ENCODE data around the gene HS1BP3. TPM values are rescaled to one million over a fixed set of nuclear protein-coding genes. Genes with fewer than 3 reads are reported as not detected.

HS1BP3 gene
- total RNA-seq, 1 experiment from 2014 or later: 26.4 TPM

- DNase-seq: no peak
- CTCF ChIA-PET: interaction anchor here (0.7 kb wide), 1 partner anchor 30 kb away, joined by 3 read pairs; no protein-coding TSS in a partner anchor
- intact Hi-C loops (cut with micrococcal nuclease; ENCODE audit: unreplicated experiment): no loop called here
- peaks cover 11% of the 10 kb centered on the region for H3K36me3 Mint-ChIP-seq (ENCODE audit: insufficient read depth, unreplicated experiment)
- no peak overlapping the region for H3K4me3 Mint-ChIP-seq (ENCODE audit: low read depth, unreplicated experiment)
- H3K4me1 Mint-ChIP-seq (ENCODE audit: low read depth, unreplicated experiment): peaks cover 24% of the 10 kb centered on the region
- peak overlapping the region; percentile 2 for H3K27ac Mint-ChIP-seq (ENCODE audit: unreplicated experiment)
- H3K27me3 Mint-ChIP-seq (ENCODE audit: unreplicated experiment): no peaks in the 10 kb centered on the region
- BruUV-seq (replicated peaks): no TSS peak
- no peak for TF ChIP-seq CTCF (IDR thresholded peaks at IDR 0.05; ENCODE audit: unreplicated experiment)
- H3K9me3 Mint-ChIP-seq (ENCODE audit: low read depth, unreplicated experiment): no peaks in the 10 kb centered on the region
Observed at GRCh38 chr2:20577495-20578235, 73.2 kb downstream of the HS1BP3 start.

GRCh38 chr2:20576598-20577115, 74.2 kb downstream of the HS1BP3 start:
- peaks cover 24% of the 10 kb centered on the region for H3K4me1 Mint-ChIP-seq (ENCODE audit: low read depth, unreplicated experiment)
- no peak for DNase-seq
- H3K27ac Mint-ChIP-seq (ENCODE audit: unreplicated experiment): peak overlapping the region; percentile 70
- H3K27me3 Mint-ChIP-seq (ENCODE audit: unreplicated experiment): no peaks in the 10 kb centered on the region
- CTCF ChIA-PET: no interaction called here
- H3K9me3 Mint-ChIP-seq (ENCODE audit: low read depth, unreplicated experiment): no peaks in the 10 kb centered on the region
- no TSS peak for BruUV-seq (replicated peaks)
- peaks cover 11% of the 10 kb centered on the region for H3K36me3 Mint-ChIP-seq (ENCODE audit: insufficient read depth, unreplicated experiment)
- intact Hi-C loops (cut with micrococcal nuclease; ENCODE audit: unreplicated experiment): no loop called here
- no peak overlapping the region for H3K4me3 Mint-ChIP-seq (ENCODE audit: low read depth, unreplicated experiment)
- no peak for TF ChIP-seq CTCF (IDR thresholded peaks at IDR 0.05; ENCODE audit: unreplicated experiment)

- DNase-seq: no peak
- intact Hi-C loops (cut with micrococcal nuclease; ENCODE audit: unreplicated experiment): no loop called here
- peaks cover 24% of the 10 kb centered on the region for H3K4me1 Mint-ChIP-seq (ENCODE audit: low read depth, unreplicated experiment)
- BruUV-seq (replicated peaks): no TSS peak
- CTCF ChIA-PET: interaction anchor here (0.9 kb wide), 1 partner anchor 59 kb away, joined by 3 read pairs; no protein-coding TSS in a partner anchor
- H3K27me3 Mint-ChIP-seq (ENCODE audit: unreplicated experiment): no peaks in the 10 kb centered on the region
- no peak overlapping the region for H3K4me3 Mint-ChIP-seq (ENCODE audit: low read depth, unreplicated experiment)
- peaks cover 11% of the 10 kb centered on the region for H3K36me3 Mint-ChIP-seq (ENCODE audit: insufficient read depth, unreplicated experiment)
- H3K9me3 Mint-ChIP-seq (ENCODE audit: low read depth, unreplicated experiment): no peaks in the 10 kb centered on the region
- TF ChIP-seq CTCF (IDR thresholded peaks at IDR 0.05; ENCODE audit: unreplicated experiment): no peak
- H3K27ac Mint-ChIP-seq (ENCODE audit: unreplicated experiment): peak overlapping the region; percentile 70
Observed at GRCh38 chr2:20575935-20576597, 74.8 kb downstream of the HS1BP3 start.

- intact Hi-C loops (cut with micrococcal nuclease; ENCODE audit: unreplicated experiment): no loop called here
- Mint-ChIP-seq H3K27ac (ENCODE audit: unreplicated experiment) (no peak overlapping the region), H3K36me3 (ENCODE audit: insufficient read depth, unreplicated experiment) (peaks cover 11% of the 10 kb centered on the region), H3K9me3 (ENCODE audit: low read depth, unreplicated experiment) (no peaks in the 10 kb centered on the region), H3K4me1 (ENCODE audit: low read depth, unreplicated experiment) (peaks cover 24% of the 10 kb centered on the region), H3K27me3 (ENCODE audit: unreplicated experiment) (no peaks in the 10 kb centered on the region), H3K4me3 (ENCODE audit: low read depth, unreplicated experiment) (no peak overlapping the region)
- no TSS peak for BruUV-seq (replicated peaks)
- DNase-seq: no peak
- CTCF ChIA-PET: interaction anchor here (0.6 to 0.9 kb wide), 2 partner anchors 58 to 126 kb away, joined by 3 read pairs; no protein-coding TSS in a partner anchor
- TF ChIP-seq CTCF (IDR thresholded peaks at IDR 0.05; ENCODE audit: unreplicated experiment): no peak
Observed at GRCh38 chr2:20575414-20575813, 75.5 kb downstream of the HS1BP3 start.
